Bronchial epithelial cell (primary cell): Measurements from ENCODE around the gene PRB2. TPM values are rescaled to one million over a fixed set of nuclear protein-coding genes. Genes with fewer than 3 reads are reported as not detected.
A peak's percentile ranks its signal among the peaks of the same experiment; 100 is the strongest.
"Not testable (repeated sequence)": the region's sequence is repeated elsewhere in the genome, so short reads cannot be mapped to it uniquely, and the experiment has no call there.

ENCODE experiments used
- DNase-seq: peaks from one replicate; pipeline ENCODE4 v3.0.0-alpha.2; 2010; ENCODE audit warnings: low read depth
- FAIRE-seq: peaks from 2 replicates; lab custom pipeline; 2011; peaks lifted over from hg19 to GRCh38; lab: Jason Lieb, UNC
- H3K27me3 ChIP-seq: 2 replicates; pipeline ENCODE4 v1.5.1; 2011; ENCODE audit warnings: low read length; ENCODE audit not compliant: control insufficient read depth, insufficient read depth
- H3K36me3 ChIP-seq: 2 replicates; pipeline ENCODE4 v1.5.1; 2011; ENCODE audit warnings: low read length; ENCODE audit not compliant: control insufficient read depth, insufficient read depth
- H3K4me3 ChIP-seq: 2 replicates; pipeline ENCODE4 v1.5.1; 2011; ENCODE audit warnings: mild to moderate bottlenecking, low read depth, low read length, control low read depth
- total RNA-seq: library from RNA; depleted of rRNA; stranded (reverse); fragments of >200 nt; gene quantifications from 2 replicates; pipeline ENCODE4 v1.2.1, GENCODE V29; 2014
- TF ChIP-seq, protein P1 (sequence below): IDR thresholded peaks from 2 replicates; pipeline ENCODE4 v1.5.1; 2011; ENCODE audit warnings: mild to moderate bottlenecking, moderate library complexity, low read length, control low read depth, inconsistent platforms; ENCODE audit not compliant: insufficient read depth, severe bottlenecking

Gene PRB2
- total RNA-seq, 1 donor from 2014 or later: not detected

GRCh38 chr12:11408096-11408495, 12.7 kb upstream of the PRB2 start:
- TF ChIP-seq, protein P1, sequence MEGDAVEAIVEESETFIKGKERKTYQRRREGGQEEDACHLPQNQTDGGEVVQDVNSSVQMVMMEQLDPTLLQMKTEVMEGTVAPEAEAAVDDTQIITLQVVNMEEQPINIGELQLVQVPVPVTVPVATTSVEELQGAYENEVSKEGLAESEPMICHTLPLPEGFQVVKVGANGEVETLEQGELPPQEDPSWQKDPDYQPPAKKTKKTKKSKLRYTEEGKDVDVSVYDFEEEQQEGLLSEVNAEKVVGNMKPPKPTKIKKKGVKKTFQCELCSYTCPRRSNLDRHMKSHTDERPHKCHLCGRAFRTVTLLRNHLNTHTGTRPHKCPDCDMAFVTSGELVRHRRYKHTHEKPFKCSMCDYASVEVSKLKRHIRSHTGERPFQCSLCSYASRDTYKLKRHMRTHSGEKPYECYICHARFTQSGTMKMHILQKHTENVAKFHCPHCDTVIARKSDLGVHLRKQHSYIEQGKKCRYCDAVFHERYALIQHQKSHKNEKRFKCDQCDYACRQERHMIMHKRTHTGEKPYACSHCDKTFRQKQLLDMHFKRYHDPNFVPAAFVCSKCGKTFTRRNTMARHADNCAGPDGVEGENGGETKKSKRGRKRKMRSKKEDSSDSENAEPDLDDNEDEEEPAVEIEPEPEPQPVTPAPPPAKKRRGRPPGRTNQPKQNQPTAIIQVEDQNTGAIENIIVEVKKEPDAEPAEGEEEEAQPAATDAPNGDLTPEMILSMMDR: no peak
- Histone ChIP-seq H3K36me3 (no peaks in the 10 kb centered on the region), H3K4me3 (no peak overlapping the region), H3K27me3 (no peaks in the 10 kb centered on the region)
- FAIRE-seq: no peak
- DNase-seq: peak; percentile 71

- H3K27me3 ChIP-seq: no peaks in the 10 kb centered on the region
- DNase-seq (no peak), FAIRE-seq (no peak)
- no peaks in the 10 kb centered on the region for H3K36me3 ChIP-seq
- H3K4me3 ChIP-seq: no peak overlapping the region
- TF ChIP-seq, protein P1: no peak
Measured at GRCh38 chr12:11397366-11397765, 2.0 kb upstream of the PRB2 start.

DNA sequence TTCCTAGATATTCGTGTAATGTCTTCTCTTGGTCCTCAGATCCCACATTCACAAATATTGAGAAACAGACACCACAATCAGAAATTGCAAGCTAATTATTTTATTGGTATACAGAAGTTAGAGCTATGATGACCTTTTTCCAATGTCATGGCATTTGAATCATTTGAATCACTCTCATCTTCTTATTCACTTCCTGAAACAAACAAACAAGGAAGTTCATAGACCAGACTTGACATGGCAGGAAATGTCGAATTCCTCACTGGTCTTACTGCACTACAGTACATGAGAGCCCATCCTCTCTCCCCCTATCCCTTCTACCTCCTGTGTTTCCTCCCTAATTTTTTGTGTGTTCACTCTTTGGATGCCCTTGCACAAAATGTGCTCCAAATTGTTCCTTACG, 3.9 kb downstream of the PRB2 start:
- H3K27me3 ChIP-seq, H3K4me3 ChIP-seq, H3K36me3 ChIP-seq: not testable (repeated sequence)
- DNase-seq: peak; percentile 82
- FAIRE-seq: peak; percentile 98

- not testable (repeated sequence) for H3K4me3 ChIP-seq, H3K36me3 ChIP-seq, H3K27me3 ChIP-seq, DNase-seq, FAIRE-seq
Measured at GRCh38 chr12:11377420-11377819, 17.9 kb downstream of the PRB2 start.

DNA sequence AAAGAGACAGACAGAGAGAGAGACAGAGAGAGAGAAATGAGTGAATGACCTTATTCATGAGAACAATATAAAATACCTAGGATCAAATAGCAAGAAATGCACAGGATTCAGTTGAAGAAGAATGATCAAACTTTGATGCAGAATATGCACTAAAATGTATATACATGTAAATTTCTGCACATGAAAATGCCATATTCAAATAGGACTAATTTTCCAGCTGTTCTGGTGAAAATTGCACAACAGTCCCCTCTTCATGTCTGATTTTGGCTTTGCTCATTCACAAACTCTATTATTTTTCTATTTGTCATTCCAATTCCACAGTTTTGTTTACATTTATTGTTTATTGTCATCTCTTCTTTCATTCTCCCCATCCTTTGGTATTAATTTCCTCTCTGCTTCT, 34.2 kb downstream of the PRB2 start:
- no peak for DNase-seq
- TF ChIP-seq, protein P1: no peak
- H3K27me3 ChIP-seq: no peaks in the 10 kb centered on the region
- H3K36me3 ChIP-seq: no peaks in the 10 kb centered on the region
- no peak overlapping the region for H3K4me3 ChIP-seq
- no peak for FAIRE-seq

DNA sequence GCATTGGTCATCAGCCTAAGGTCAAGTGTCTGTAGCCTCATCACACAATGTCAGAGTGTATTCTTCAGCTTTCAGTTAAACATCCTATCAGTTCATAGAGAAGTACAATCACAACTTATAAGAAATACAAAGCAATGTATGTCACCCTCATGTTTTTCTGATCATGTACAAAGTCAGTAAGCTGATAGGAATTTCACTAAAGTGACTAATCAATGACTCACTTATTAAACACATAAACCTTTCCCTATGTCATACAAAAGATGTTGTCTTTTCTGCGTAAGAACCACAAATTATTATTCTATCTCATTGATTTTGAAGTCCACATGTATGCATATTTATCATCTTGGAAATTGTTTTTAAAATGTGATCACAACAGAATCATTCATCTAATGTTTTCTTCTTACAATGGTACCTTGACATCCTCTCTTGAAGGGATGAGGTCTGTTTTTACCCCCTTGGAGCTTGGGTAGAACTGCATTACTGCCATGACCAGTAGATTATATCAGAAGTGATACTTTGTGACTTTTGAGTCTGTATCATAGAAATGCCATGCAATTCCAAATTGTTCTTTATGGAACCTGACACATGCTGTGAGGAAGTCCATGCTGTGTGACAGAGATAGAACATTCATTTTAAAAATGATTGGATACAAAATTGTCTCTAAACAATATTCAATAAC, 35.0 kb downstream of the PRB2 start:
- H3K4me3 ChIP-seq, H3K36me3 ChIP-seq, H3K27me3 ChIP-seq: not testable (repeated sequence)
- DNase-seq: peak; percentile 97
- FAIRE-seq: peak; percentile 47

- not testable (repeated sequence) for H3K4me3 ChIP-seq, FAIRE-seq
- DNase-seq: peak; percentile 29
Measured at GRCh38 chr12:11351736-11352135, 43.6 kb downstream of the PRB2 start.

DNA sequence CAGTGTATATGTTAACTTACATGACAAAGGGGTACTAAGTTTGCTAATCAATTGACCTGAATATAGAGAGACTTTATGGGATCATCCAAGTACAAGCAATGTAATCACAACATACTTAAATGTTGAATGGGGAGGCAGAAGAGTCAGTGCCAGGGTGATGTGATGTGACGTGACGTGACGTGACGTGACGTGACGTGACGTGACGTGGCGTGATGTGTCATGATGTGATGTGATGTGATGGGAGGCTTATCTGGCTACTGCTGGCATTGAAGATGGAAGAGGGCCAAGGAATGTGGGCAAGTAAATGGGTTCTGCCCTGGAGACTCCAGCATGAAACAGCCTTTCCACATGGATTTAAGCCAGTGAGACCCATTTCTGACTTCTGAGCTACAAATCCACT, 46.9 kb downstream of the PRB2 start:
- Histone ChIP-seq H3K27me3 (no peaks in the 10 kb centered on the region), H3K4me3 (no peak overlapping the region), H3K36me3 (no peaks in the 10 kb centered on the region)
- no peak for DNase-seq
- FAIRE-seq: peak; percentile 93
- TF ChIP-seq, protein P1: no peak

More at GRCh38 chr12:11351736-11352135, 43.6 kb downstream of the PRB2 start:
- H3K27me3 ChIP-seq, H3K36me3 ChIP-seq: not testable (repeated sequence)
